ENCODE measurements around the gene ANXA3.

GRCh38 chr4:78606530-78607095, 55.0 kb downstream of the ANXA3 start:
- TF ChIP-seq POLR2A (IDR thresholded peaks at IDR 0.05; ENCODE audit: low read length): no peak
- no peak for TF ChIP-seq GATA1 (IDR thresholded peaks at IDR 0.05; ENCODE audit: low read depth, low read length)

Measured in erythroblast (primary cell).